Activated CD8-positive, alpha-beta memory T cell treated with anti-CD3 and anti-CD28 coated beads for 24 hours (primary cell): Measurements from ENCODE around the gene CREG1.
"Not testable (repeated sequence)": the region's sequence is repeated elsewhere in the genome, so short reads cannot be mapped to it uniquely, and the experiment has no call there.

Experiments
- DNase-seq: peaks from one replicate; pipeline ENCODE4 v3.0.0-alpha.2; 2020

Gene CREG1

GRCh38 chr1:167553136-167554027, at the start of gene CREG1:
Gene CREG1, minus strand, starts transcription at chr1:167553762.
- peak; percentile 94 for DNase-seq

DNA sequence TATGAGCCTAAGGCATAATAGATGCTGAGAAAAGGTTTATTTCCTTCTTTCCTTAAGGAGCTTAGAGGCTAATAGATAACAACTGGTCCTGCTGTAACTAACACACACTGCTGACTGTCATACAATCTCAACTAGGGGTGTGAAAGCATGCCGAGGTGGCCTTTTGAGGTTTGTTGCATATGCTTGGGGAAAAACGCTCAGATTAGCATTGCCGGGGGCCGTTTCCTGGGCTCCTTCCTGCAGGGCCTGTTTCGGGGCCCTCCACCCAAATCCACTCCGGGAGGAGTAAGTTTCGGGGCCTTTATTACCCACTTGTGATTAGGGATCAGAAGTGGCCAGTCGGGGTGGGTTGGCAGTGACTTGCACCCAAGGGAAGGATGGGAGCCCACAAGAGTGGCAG, 49.3 kb upstream of the CREG1 start:
- DNase-seq: peak; percentile 65

- peak; percentile 65 for DNase-seq
These were observed 48.2 kb upstream of the CREG1 start for GRCh38 chr1:167601442-167602383.

DNA sequence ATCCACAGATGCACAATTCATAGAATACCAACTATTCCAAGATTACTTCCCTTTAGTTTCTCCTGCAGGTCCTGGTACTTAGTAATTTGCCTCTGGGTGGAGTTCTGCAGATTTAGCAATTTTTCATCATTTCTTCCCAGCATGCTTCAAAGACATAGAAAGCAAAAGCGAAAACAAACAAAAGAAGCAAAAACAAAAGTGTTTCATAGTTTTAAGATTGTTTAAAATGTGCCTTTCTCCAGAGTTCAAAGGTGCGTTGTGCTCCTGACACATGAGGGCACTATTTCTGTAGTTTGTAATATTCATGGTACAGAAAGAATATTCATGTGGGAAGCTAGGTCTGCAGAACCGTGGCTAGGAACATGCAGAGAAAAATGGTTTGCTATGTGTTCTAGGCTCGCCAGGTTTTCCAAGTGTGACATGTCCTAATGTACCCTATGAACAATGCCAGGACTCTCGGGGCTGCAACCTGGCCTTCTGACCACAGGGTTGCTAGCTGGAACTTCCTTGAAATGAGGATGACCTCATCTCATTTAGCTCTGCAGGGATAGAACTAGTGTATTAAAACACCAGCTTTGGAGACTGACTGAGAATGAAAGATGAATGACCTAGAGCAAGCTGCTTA, 46.5 kb upstream of the CREG1 start:
- peak; percentile 70 for DNase-seq

DNA sequence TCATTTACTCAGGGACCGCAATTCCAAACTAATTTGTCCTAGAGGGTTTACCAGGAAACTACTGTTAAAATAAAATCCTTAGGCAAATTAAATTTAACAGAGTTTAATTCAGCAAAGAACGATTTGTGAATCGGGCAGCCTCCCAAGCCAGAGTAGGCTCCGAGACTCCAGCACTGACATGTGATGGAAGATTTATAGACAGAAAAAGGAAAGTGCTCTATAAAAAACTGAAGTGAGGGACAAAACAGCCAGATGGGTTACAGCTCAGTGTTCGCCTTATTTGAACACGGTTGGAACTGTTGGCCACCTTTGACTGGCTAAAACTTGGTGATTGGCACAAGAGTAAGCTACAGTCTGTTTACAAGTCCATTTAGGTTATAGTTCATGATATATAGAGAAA, 41.3 kb upstream of the CREG1 start:
- DNase-seq: no peak

GRCh38 chr1:167593860-167594259, 40.3 kb upstream of the CREG1 start:
- no peak for DNase-seq

- DNase-seq: no peak
These were observed 38.9 kb upstream of the CREG1 start for GRCh38 chr1:167592475-167592874.

DNA sequence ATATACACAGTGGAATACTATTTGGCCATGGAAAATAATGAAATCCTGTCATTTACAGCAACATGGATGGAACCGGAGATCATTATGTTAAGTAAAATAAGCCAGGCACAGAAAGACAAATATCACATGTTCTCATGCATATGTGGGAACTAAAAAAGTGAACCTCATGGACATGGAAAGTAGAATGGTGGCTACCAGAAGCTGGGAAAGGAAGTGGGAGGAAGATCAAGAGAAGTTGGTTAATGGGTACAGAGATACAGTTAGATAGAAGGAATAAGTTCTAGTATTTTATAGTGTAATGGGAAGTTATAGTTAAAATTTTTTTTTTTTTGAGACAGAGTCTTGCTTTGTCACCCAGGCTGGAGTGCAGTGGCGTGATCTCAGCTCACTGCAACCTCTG, 34.8 kb upstream of the CREG1 start:
- no peak for DNase-seq

DNA sequence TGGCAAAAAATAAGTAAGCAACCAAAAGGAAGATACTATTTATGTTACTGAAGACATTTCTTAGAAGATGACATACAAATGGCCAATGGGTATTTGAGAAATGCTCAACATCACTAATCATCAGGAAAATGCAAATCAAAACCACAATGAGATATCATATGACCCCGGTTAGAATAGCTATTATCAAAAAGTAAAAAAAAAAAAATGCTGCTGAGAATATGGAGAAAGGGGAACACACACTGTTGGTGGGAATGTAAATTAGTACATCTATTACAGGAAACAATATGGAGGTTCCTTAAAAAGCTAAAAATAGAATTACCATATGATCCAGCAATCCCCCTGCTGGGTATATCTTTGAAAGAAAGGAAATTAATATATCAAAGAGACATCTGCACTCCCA, 34.3 kb upstream of the CREG1 start:
- no peak for DNase-seq

DNA sequence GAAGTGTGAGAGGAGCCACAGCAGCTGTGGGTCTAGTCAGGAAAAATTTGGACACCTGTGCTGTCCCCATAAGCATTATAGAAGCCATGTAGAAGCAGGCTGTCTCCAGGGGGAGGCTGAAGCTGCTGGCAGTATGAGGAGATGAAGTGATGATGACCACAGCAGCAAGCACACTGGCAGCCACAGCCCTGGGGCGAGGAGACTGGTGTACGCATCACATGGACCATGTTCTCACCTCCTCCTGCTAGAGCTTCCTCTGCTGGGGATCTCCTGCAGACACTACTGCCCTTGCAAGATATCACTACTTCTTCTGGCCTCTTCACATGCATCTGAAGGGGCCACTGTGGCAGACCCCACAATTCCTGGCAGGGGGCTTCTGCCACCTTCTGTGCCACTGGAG, 33.8 kb upstream of the CREG1 start:
- DNase-seq: no peak

DNA sequence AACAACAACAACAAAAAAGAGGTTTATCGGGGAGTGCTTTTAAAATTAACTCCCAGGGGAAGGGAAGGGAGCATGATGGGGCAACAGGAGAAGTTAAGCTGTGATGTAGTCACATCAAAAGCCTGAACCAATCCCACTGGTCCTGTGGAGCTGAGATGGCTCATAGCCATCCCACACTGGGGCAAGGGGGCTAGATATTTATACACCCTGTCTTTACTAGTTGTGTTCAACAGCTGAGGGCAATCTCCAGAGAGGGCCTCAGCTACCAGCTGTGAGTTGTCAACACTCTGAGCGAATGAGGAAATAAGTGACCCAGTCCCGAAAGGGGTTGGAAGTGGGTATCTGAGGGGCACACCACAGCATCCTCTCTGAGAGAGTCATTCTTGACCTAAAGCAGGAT, 31.0 kb upstream of the CREG1 start:
- DNase-seq: no peak

DNA sequence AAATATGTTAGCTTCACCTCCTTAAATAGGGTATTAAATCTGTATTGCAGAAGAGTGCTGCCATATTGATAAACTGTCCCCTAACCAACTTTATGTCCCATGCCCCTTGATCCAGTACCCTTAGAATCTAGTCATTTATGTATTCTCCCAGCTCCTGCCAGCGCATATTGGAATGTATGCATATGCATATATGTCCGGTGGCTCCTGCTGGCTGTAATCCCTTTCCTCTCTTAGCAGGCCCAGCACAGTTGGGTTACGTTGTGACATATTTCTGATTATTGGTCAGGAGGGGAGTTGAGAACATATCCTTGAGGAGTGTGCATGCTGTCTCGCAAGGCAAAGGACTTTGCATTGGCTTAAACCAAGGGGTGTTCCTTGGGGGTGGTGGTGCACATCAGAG, 29.2 kb upstream of the CREG1 start:
- DNase-seq: no peak

DNA sequence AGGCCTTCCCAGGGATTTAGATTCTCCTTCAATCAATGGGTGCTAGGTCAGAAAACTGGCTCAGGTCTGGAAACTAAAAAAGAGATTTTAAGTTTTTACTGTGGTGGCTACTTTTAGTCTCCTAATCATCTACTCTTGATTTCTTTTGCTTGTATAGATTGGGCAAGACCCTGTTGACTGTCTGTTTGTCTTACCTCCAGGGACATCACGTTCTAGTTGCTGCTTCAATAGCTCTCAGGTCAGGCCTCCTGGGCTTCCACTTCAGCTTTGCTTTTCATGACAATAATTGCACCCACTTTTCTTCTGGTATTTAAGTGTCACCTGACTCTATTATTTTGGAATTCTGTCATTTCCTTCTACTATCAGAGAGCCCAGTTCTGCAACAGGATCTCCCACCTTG, 28.5 kb upstream of the CREG1 start:
- no peak for DNase-seq

DNA sequence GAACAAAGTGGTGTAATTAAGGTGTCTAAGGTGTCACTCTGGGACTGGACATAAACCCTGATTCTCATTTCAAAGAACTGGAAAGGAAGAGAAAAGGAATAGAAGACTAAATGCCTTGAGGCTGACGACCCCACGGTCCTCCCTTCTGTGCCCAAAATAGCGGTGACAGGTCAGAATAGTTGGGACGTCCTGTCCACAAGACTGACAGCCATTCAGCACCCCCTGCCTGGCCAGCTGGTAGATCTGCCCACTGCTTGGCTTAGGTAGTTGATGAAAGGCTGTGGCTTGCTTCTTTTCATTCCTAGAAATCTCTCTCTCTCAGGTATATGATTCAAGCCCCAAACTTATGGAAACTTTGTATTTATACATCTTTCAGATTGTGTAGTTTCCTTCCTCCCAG, 26.4 kb upstream of the CREG1 start:
- DNase-seq: no peak

- DNase-seq: no peak
These were observed 25.5 kb upstream of the CREG1 start for GRCh38 chr1:167578939-167579521.

- no peak for DNase-seq
These were observed 22.1 kb upstream of the CREG1 start for GRCh38 chr1:167575649-167576048.

DNA sequence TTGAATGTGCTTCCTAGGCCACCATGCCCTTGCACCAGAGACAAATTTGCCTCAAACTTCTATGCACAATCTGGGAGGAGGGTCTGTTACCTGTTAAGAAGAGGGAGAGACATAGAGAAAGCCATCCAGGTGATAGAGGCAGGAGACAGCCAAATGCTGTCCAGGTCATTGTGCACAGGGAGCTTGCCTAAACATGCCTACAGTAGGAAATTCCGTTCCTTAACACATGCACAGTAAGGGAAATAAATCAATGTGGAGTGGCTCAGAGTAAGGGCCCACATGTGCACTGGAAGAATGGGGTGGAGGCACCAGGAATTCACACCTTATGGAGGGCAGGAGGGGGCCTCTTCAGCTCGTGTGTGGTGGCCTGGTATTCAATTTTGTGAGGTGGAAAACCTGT, 19.5 kb upstream of the CREG1 start:
- no peak for DNase-seq

- DNase-seq: not testable (repeated sequence)
These were observed 17.1 kb upstream of the CREG1 start for GRCh38 chr1:167570712-167571111.

DNA sequence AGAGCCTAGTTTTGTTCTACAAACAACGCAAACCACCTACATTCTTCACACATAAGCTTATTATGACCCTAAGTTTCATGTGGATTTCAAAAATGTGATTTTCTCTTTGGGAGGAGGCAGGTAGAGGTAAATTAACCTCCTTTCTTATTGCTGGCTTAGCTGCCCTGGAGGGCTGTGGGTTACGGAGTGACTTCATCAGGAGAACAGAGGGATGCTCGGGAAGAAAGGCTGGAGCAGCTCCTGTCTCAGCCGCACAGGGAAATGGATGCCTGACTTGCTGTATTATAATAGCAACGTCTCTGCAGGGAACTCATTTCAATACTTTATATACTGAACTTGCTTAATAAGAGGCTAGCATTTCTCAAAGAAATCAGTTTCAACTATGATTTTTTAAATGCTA, 14.1 kb upstream of the CREG1 start:
- DNase-seq: no peak

- DNase-seq: no peak
These were observed 13.2 kb upstream of the CREG1 start for GRCh38 chr1:167566766-167567165.

DNA sequence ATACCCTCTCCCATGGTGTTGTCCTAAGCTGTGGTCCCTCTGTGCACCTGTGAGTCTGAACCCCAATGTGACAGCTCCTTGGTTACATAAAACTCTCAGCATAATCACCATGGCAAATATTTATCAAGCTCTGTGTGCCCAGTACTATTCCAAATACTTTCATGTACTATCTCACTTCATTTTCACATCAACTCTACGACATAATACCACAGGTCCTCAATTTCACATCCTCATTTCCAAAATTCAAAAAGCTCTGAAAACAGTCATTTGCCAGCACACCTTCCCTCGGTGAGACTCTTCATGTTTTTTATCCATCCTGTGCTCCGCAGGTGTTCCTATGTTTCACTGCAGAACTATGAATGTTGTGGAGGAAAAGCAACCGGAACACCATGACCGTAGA, 12.4 kb upstream of the CREG1 start:
- no peak for DNase-seq

DNA sequence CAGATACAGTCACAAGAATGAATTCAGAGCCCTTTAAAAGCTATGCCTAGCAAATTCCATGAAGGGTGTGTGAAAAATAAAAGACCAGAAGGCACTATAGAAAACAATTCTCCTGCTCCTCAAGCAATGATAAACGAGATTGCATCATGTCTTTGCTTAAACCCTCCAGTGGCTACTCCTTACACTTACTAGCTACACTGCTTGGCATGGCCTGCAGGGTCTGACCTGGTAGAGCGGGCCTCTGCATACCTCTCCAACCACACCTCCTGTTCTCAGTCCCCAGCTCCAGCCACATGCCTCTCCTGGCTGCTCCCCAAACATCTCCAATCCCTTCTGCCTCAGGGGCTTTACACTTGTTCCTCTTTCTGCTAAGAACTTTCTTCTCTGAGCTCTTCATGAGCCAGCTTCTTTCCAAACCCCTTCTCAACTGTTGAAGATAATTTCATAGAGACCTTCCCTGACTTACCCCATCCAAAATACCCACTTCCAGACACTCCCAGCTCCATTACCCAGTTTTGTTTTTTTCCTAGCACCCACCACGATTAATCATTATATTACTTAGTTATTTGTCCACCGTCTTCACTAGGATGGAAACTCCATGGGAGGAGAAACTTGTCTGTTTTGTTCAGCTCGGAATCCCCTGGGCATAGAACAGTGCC, 11.2 kb upstream of the CREG1 start:
- no peak for DNase-seq
